HG02852 (cell line): ENCODE results near the gene SLC35F6.

Experiments used
- ATAC-seq: cut with Tn5 transposase; IDR thresholded peaks from one replicate; pipeline ENCODE4 v1.9.1; 2021; ENCODE audit warnings: mild to moderate bottlenecking, moderate library complexity; ENCODE audit not compliant: unreplicated experiment

SLC35F6 gene

GRCh38 chr2:26764078-26764887, at the start of gene SLC35F6:
SLC35F6 (plus strand) TSS chr2:26764284; CDS start chr2:26764350, 66 bp downstream.
- peak; percentile 91 for ATAC-seq

- ATAC-seq, result no peak
These were observed 48.4 kb upstream of the SLC35F6 start for GRCh38 chr2:26715528-26716270.

- no peak for ATAC-seq
These were observed 47.7 kb upstream of the SLC35F6 start for GRCh38 chr2:26716340-26716739.

- ATAC-seq, result no peak
These were observed 47.3 kb upstream of the SLC35F6 start for GRCh38 chr2:26716769-26717168.

- no peak for ATAC-seq
These were observed 46.7 kb upstream of the SLC35F6 start for GRCh38 chr2:26717362-26717761.

- no peak for ATAC-seq
These were observed 45.0 kb upstream of the SLC35F6 start for GRCh38 chr2:26718949-26719686.

GRCh38 chr2:26720322-26721114, 43.6 kb upstream of the SLC35F6 start:
- ATAC-seq, result no peak

- no peak for ATAC-seq
These were observed 42.7 kb upstream of the SLC35F6 start for GRCh38 chr2:26721115-26722032.

GRCh38 chr2:26722328-26722727, 41.8 kb upstream of the SLC35F6 start:
- no peak for ATAC-seq

GRCh38 chr2:26722911-26723310, 41.2 kb upstream of the SLC35F6 start:
- ATAC-seq, result no peak

- ATAC-seq, result no peak
These were observed 40.6 kb upstream of the SLC35F6 start for GRCh38 chr2:26723475-26723874.

- ATAC-seq, result no peak
These were observed 39.9 kb upstream of the SLC35F6 start for GRCh38 chr2:26723991-26724750.

- no peak for ATAC-seq
These were observed 39.1 kb upstream of the SLC35F6 start for GRCh38 chr2:26724784-26725520.

GRCh38 chr2:26725521-26725820, 38.6 kb upstream of the SLC35F6 start:
- ATAC-seq, result no peak

GRCh38 chr2:26726228-26726627, 37.9 kb upstream of the SLC35F6 start:
- ATAC-seq, result no peak

- ATAC-seq, result no peak
These were observed 36.2 kb upstream of the SLC35F6 start for GRCh38 chr2:26727641-26728561.

- ATAC-seq, result no peak
These were observed 34.8 kb upstream of the SLC35F6 start for GRCh38 chr2:26729311-26729710.
